Measurements from ENCODE around the gene ATF4.

- TF ChIP-seq CTCF (conservative IDR thresholded peaks at IDR 0.05 in 1 of 2, IDR thresholded peaks at IDR 0.05 in 1 of 2; ENCODE audit: extremely low read depth in 1 of 2, insufficient read depth in 1 of 2, low read depth in 1 of 2, low read length in 2 of 2) = no peak
- TF ChIP-seq EZH2 (IDR thresholded peaks at IDR 0.05; ENCODE audit: borderline replicate concordance, low read length) = no peak
Observed at GRCh38 chr22:39492186-39492585, 28.2 kb upstream of the ATF4 start.
